Hematopoietic multipotent progenitor cell treated with erythropoietin and hydrocortisone succinate and interleukin-3 and kit ligand, for 4 days (in vitro differentiated cells): ENCODE results near the gene KMT2D.

Source experiments
- DNase-seq: peaks from one replicate; pipeline ENCODE4 v3.0.0-alpha.2; 2015

Gene KMT2D

DNA sequence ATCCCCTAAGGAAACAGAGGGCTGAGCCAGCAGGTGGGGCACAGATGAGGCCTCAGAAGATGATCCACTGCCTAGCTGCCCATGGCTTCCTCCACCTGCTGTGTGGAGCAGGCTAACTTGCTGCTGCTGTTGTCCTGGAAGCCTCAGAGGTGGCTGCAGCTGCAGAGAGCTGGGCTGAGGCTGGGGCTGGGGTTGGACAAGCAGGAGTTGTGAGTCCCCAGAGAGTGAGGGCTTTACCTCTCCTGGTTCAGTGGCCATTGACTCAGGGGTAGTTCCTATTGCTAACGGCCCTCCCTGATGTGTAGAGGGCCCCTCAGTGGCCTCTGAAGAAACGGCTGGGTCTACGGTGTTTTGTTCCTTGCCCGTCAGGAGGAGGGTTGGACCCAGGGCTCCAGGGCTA is 28.3 kb downstream of the KMT2D start:
- no peak for DNase-seq

DNA sequence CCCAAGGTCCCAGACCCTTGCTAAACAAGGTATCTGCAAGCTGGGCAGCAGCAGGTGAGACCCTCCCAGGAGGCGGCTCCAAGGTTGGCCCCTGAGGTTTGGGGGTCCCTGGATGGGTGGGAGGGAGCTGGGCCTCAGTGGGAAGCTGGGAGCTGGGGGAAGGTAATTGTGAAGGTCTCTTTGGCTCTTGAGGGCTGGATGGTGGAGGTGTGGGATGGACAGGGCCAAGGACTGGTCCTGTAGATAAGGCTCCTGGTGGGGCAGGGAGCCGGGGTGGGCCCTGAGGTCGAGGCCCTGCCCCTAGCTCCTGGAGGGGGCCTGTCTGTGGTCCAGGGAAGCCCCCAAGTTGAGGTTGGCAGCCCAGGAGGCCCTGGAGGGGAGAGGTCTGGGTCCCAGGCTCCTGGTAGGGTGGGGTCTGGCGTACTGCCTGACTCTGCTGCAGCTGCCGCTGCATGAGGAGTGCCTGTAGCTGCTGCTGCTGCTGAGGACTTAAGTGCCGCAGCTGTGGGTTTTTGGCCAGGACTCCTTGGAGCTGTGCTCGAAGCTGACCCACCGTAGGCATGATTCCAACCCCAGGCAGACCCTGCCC is 28.9 kb downstream of the KMT2D start:
- DNase-seq: no peak

DNA sequence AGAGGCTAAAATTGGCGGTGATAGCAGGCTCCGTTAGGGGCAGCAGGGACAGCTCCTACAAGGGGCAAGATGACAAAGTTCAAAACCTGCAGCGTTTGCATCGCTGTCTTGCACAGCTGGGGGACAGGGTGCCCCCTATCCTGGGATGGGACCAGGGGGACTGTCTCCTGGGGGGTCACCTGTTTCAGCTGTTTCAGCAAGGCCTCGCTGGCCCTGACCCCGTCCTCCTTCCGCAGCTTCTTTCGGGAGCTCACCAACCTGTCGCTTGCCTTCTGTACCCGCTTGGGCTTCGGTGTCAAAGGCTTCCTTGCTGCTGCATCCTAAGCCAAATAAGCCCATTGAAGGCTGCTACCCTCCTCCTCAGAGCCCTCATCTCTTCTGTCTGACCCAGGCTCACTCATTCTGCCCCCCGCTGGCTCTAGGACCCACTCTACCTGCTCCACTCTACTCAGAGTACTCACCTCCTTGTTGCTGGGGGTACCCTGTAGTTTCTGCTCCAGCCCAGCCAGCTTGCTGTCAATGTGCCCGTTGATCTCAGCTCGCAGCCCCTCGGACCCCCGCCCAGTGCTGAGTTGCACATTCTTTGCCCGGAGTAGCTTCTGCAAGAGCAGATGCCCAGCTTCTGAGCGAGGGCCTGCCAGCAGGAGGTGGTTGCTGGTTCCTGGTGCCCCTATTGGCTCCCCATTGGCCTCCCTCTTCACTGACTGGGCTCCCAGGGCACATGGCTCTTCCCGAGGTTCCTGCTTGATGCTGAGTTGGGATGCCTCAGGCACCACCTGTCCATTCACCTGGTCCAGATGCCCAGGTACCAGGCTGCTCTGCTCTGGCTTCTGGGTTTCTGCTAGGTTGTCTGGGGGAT is 29.7 kb downstream of the KMT2D start:
- DNase-seq: no peak

DNA sequence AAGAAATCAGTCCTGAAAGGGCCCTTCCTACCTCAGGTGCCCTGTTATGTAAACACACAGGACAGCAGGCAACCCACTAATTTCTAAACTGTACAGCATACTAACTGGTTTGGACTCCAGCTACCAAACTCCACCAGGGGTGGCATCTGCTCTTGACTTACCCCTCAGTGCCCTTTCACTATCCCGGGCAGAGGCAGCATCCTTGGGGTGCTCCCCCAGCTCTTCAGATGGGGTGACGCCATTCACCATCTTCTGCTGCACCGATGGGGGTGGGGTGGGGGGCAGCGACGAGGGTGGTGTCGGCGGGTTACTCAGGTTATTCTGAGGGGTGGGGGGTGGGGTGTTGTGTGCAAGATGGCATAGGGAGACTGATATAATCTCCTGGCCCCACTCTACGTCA is 30.5 kb downstream of the KMT2D start:
- DNase-seq: no peak

DNA sequence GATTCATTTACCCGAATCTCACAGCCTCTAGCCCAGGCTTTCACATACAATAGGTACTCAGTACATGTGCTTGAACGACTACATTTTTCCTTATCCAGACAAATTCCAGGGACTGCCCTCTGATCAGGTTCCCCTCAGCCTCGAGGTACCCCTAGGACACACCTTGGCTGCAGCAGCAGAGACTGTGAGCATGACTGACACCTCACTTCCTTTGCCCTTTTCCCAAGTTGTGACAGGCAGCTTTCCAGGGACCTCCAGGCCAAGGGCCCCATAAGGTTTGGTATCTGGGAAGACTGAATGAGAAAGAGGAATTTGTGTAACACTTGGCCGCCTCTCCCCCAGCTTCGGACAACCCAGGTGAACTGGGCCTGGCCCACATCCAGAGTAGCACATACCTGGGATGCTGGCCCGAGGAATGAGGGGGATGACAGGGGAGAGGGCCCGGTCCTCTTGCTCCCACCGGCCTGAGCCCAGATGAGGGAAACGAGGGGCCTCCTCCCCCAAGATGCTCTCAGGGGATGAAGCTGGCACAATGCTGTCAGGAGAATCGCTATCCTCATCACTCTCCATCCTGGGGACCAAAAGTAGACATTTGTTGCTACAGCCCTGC is 31.8 kb downstream of the KMT2D start:
- DNase-seq: no peak

DNA sequence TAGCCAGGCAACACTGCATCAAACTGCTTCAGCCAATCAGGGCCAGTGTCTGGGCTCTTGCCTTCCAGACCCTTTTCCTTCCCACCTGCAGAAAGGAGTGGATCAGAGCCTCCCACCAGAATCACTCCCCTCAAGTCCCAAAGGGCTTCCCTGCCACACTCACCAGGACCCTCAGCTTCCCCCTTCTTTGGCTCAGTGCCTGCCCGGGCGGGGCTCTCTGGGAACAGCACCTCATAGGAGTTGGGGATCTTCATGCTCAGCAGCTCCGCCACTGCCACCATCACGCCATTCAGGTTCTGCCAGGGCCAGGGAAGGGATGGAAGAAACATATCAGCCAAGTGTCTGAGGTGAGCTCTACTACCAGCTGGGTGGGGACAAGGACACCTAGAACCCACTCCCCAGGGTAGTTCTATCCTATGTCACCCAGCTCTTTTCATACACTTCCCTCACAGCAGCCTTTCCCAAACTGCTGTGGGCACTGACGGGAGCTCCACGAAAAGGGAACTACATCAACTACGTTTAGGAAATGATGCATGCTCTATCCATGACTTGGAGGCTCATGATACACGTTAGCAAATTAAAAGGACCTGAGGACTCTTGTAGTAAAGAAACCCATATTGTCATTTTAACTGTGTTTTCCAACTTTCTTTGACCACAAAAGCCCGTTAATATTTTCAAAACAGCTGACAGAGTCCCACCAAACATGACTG is 32.6 kb downstream of the KMT2D start:
- DNase-seq: no peak

DNA sequence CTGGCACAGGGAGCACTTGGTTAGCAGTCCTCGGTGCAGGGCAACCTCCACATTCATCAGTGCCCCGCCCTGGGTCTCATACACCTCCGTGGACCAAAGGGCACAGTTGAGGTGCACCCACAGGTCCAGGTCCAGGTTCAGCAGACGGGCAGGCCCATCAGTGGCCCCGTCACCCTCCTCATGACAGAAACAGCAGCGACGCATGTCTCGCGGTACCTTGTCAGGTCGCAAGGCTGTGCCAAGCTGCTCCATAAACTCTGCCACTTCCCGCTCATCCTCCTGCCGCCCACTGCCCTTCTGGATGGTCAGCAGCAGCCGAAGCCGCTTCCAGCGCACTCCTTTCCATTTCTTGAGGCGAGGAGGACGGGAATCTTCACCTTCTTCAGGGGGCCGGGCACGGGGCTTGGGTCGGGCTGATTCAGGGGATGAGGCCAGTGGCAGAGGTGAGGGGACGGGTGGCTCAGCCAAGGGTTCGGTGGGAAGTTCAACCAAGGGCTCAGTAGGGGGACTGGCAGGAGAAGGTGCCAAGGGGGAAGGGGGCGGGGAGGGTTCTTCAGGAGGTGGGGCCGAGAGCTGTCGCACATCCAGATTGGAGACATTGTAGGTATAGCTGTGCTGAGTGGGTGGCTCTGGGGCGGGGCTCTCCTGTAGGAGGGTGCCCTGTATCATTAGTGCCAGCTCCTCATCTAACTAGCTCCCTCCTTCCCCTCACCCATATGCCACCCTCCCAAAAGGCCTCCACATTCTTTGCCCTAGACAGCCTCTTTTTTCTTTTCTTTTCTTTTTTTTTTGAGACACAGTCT is 33.7 kb downstream of the KMT2D start:
- DNase-seq: no peak

DNA sequence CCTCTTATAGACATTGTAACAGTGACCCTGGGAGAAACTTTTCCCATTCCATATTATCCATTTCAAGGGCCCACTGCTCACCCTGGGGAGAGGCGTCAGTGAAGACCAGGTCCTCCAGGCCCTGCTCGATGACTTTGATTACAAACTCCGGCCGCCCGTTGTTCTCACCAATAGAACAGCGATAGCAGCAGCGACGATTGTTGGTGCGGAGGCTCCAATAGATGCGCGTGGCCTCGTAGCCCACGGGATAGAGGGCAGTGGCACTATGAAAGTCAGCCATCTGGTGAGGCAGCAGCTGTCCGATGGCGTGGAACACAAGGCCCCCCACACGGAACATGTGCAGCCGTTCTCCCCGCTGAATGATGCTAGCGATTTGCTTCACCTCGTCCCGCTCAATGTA is 34.5 kb downstream of the KMT2D start:
- no peak for DNase-seq

DNA sequence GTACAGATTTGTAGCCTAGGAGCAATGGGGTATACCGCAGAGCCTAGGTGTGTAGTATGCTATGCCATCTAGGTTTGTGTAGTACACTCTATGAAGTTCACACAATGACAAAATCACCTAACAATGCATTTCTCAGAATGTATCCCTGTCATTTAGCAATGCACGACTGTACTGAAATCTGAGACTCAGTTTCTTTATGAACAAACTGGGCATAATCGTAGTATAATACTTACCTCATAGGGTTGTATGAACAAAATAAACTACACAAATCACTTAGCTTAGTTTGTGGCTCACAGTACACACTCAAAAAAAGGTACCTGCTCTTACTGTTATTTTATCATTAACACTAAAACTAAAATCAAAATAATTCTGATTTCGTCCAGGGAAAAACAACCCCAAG is 35.1 kb downstream of the KMT2D start:
- DNase-seq: no peak

DNA sequence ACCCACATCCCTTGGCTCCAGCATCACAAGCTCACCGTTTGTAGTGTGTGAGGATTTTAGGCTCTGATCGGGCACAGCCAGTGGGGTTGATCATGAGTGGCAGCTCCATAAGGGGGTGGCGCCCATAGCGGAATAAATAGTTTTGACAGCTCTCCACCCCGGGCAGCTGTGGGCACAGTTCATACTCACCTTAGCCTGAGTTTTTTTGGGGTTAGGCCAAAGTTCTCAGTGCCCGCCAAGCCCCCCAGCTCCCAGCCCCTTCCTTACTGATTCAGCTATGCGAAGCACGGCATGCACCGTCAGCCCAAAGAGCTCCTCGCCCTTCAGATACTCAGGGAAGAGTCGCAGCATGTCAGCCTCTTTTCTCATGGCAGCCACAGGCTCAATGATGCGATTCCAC is 36.1 kb downstream of the KMT2D start:
- DNase-seq: no peak

DNA sequence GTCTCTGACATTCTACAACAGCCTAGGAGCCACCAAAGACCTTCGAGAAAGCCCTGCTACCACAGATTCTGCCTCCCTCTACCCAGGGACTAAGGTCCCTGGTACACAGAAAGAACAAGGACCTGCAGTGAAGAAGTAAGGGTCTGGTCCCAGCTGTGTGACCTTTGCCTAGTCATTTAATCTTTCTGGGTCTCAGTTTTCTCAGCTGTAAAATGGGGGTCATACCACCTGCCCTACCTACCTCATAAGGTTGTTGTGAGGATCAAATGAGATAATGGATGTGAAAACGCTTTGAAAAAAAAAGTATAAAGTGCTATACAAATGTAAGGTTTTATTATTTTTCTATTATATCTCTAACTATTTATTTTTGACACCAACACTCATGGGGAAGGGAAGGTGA is 36.8 kb downstream of the KMT2D start:
- no peak for DNase-seq

DNA sequence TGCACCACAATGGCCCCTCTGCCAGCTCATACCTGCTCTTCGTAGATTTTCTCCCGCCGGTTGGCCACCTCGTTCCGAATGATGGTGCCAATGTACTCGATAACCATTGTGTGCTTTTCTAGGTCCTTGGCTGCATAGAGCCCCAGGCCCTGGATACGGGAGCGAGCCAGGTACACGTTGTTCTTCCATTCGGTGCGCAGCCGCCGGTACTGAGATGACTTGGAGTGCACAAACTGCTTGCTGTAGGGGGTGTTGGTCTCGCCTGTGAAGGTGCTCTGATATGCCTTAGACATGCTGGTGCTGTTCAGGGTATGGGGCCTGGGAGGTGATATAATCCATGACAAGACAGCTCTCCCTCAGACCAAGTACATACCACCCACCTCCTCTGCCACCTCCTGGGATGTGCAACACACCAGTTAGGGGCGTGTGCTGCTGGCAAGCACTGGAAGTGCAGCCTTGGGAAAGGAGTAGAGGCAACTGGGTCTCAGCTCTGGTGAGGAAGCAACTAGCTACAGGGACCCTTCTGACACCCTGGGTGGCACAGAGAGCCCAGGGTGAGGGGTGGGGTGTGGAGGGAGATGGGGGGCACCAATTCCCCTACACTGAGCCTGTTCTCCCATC is 37.9 kb downstream of the KMT2D start:
- no peak for DNase-seq

DNA sequence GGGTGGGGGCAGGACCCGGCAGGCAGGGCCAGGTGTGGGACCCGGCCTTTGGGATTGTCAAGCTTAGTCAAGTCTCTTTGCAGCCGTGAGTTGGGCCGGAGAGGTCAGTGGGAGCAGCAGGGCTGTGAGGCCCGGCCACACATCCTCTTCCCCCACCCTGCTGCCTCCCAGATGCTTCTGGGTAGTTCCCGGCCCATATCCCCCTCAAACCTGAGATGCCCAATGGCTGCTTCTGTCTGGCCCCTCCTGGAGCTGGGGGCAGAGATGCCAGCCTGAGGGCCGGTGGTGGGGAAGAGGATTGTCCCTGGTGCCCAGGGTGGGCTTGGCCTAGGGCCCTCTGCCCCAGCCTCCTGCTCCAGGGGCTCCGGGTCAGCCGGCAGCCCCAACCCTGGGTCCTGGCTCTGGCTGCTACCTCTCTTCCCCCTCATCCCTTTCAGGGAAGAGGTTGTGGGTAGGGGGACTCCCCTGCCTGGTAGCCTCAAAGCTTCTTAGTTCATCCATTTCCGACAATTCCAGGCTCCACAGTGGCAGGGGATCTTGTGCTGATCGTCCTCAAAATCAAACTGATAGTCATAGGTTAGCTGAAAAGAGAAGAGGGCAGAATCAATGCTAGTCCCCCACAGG is 39.2 kb downstream of the KMT2D start:
- no peak for DNase-seq

DNA sequence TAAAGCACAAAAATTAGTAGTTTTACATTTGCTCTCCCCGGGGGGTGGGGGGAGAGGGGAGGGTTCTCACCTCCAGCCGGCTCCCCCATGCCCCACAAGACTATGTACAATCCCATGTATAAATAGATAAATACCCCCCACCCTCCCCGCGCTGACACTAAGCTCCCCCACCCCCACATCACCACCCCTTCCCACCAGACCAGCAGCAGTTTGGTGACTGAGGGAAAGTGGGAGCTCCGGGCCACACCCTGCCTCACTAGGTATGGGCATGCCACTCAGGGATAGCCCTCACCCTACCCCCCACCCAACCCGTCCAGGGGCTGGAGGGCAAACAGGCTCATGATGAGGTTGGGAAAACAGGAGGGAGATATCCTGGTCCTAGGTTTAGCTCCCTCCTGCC is 40.2 kb downstream of the KMT2D start:
- no peak for DNase-seq

DNA sequence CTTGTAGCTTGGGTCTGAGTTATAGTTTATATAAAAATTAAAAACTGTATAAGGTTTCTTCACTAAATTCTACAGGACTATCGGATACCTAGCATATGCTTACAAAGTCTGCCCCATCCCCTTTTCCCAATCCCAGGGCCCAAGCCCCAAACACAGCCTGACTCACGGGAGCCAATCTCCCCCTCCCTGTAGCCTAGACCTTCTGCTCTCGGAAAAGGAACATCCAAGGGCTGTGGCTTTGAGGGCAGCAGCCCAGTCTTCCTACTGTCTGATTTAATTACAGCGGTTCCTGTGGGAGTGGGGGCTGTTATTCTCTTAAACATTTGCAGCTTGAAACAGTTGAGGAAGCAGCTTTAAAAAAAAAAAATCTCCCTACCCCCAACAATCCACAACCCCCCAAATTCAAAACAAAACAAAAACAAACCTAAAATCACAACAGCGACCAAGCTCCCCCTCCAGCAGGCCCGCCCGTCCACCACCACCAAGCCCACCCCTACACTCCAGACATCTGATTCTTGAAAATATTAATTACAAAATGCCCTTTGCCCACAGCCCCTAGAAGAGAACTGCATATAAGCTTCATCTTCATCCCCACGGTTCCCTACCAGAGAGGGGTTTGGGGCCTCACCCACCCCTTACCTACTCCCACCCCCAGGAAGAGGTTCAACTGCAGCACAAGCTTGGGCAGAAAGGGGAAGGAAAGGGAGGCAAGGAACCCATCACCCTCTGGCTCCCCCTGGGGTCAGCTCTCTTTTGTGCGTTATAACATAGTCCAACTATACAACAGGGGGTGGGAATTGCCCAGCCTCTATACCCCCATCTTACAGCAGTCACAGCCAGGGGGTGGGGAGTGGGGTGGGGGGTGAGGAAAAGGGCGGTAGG is 40.9 kb downstream of the KMT2D start:
- peak; percentile 91 for DNase-seq

DNA sequence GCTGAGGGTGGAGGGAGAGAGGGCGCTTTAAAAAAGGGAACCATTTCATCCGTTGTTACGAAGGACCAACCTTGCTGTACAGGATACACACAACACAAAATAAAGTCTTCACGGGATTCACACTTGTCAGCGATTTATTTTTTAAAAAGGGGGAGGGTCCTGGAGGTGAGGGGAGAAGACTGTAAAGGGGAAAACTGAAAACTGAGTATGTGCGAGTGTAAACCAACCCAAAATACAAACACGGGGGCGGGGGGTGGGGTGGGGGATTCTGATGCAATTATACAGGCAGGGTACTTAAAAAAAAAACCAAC is 41.5 kb downstream of the KMT2D start:
- no peak for DNase-seq

DNA sequence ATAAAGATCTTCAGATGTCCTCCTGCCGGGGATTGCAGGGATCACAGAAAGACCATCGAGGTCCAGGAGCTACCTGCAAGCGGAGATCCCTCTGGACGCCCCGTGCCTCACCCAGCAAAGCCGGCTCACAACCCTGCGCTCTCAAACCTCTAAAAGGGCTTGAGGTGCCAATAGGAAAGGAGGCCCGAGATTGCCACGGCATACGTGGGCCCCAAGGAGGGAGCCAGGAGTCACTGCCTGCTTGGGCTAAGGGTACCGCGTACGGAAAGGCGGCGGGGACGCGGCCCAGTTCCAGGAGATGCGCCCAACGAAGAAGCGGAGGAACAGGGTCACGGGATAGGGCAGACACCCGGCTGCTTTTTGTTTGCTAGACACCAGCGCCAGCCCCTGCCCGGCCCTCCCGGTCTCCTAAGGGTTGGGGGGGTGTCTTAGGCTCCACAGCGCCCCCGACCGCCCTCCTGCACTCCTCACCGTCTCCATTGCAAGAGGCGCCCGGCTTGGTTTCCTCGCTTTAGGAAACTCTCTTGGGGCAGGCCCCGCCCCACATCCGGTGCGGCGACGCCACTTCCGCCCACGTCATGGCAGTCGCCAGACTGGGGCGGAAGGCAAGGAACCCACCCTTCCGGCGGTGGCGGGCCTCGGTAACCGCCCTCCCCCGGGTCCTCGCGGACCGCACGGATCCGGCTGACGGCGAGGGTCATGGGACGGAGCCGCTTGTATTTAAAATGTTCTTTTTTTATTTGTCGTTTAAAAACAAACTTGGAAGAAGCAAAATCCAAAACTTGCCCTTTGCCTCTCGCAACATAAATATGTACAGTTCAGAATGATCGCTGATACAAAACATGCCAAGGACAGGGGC is 42.1 kb downstream of the KMT2D start, which contains the start of gene PRKAG1:
Gene PRKAG1 (minus strand): TSS at position 516 of the 859 bp plus-strand sequence. CDS start 36 bp downstream, at position 480.
- DNase-seq: peak; percentile 99

DNA sequence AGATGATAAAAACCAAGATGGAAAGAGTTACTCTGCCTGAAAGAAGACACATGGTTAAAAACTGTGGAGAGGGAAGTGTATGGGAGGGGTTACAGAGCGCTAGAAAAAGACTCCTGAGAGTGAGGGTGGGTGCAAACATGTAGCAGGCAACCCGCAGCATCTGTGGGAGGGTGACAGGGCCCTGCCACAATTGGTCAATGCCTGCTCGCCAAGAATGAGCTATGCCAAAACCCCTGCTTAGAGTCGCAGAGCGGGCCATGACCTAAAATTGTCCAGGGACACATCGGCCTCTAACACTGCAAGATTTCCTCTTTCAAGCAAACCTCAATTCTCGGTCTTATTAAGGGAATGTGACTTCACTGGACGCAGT is 42.7 kb downstream of the KMT2D start:
- DNase-seq: peak; percentile 73

DNA sequence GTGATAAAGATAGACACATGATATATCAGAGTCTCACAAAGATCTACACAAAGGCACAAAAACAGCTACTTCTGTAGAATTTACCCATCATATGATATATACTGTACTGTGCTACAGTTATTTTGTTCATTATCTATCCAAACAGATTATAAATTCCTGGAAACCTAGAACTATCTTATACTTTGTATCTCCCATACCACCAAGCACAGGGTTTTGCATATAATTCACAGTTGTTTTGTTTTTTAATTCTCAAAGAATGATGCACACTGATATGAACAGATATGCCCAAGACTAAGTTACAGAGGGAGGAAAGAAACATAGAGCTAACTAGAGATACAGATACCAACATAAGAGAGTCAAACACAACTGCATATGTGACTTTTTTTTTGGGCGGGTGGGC is 45.4 kb downstream of the KMT2D start:
- DNase-seq: peak; percentile 61

DNA sequence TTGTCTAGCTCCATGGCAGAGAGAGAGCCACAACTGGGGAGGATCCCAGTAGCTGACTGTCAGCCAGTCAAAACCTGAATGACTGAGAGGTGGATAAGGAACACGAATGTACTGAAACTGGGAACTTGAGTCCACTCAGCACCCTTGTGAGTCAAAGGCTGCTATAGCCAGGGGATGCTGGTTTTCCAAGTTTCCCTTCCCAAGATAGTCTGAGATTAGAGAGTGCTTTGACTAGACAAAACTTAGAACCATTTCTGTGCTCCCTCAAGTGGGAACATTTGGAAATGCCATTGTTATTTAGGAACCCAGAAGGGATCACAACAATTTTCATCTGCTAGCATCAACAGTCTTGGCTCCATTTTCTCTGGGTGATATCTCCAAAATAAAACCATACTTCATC is 46.0 kb downstream of the KMT2D start:
- DNase-seq: no peak
